Activated naive CD4-positive, alpha-beta T cell (primary cell): Measurements from ENCODE around the gene XRCC5.
A peak's percentile ranks its signal among the peaks of the same experiment; 100 is the strongest.
"Not testable (repeated sequence)": the region's sequence is repeated elsewhere in the genome, so short reads cannot be mapped to it uniquely, and the experiment has no call there.

Experiments
- DNase-seq, 4 experiments: peaks; one replicate each; lab custom pipeline; 2025; lab: John Stamatoyannopoulos, UW

Gene XRCC5

DNA sequence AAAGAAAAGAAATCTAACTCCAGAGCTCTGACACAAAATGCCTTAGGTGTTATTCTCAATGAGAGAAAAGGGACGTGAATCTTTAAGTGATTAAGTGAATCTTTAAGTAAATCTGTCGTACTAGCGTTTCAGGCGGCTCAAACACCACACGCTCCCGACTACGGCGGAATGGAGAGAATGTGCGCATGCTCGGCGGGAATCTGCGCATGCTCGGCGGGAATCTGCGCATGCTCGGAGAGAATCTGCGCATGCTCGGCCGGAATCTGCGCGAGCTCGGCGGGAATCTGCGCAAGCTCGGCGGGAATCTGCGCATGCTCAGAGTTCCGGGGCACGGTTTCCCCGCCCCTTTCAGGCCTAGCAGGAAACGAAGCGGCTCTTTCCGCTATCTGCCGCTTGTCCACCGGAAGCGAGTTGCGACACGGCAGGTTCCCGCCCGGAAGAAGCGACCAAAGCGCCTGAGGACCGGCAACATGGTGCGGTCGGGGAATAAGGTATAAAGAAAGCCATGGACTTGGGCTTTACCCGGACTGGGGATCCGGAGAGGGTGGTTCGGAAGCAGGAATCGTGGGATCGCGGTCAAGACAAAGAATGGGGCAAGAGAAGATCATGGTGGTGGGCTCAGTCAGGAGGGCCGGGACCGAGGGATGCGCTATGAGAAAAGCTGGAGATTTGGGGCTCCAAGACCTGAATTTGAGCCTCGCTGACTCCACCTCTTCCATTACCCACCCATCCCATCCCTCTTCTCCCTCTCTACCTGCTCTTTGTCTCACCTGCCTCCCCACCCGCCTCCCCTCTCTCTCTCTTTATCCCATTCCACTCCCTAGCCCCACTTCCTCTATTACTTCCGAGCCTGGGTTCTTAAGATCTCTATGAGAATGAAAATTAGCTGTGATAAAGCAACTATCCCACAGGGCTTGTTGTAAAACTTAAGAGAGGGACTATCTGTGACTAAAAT is at the start of gene XRCC5:
Gene XRCC5 (plus strand): TSS at position 382 of the 955 bp plus-strand sequence. CDS start 89 bp downstream, at position 471.
- DNase-seq, result peak; percentile 95 to 99 (median 99)

DNA sequence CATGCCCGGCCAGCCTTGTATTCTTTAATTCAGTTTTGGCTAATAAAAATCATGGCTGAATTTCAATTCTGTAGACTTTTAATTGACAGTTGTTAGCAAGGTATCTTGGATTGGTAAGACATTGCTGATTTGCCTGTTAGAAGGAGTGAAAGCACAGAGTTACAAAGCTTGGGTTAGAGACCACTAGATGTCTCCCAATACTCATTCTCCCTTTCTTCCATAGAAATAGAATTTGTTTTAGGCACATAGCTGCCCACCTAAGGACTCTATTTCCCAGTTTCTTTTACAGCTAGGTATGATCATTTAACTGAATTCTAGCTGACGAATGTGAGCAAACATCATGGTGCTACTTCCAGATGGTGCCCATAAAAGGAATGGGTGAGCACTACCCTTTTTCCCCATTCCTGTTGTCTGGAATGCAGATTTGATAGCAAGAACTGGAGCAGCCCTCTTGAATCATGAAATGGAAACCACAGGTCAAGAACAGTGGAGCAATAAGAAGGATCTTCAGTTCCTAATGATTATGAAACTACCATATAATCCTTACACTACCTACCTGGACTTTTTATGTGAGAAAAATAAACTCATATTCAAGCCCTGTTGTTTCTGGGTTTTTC is 45.0 kb upstream of the XRCC5 start:
- no peak for DNase-seq

DNA sequence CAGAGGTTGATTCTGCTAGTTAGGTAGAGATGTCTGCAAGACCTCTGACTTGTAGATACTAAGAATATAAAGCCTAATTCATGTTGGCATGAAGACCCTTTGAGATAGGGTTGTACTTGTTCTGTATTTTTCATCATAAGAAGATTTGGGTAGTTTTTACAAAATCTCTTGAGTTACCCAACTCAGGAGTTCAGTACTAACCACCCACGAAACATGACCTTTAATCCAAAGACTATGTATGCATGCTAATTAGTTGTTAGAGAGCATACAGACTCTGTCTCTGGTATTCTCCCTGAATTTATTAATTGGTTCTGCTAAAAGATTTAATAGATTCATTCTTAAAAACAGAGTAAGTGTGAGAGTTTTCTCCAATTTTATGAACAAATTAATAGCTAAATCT is 44.5 kb upstream of the XRCC5 start:
- no peak for DNase-seq

DNA sequence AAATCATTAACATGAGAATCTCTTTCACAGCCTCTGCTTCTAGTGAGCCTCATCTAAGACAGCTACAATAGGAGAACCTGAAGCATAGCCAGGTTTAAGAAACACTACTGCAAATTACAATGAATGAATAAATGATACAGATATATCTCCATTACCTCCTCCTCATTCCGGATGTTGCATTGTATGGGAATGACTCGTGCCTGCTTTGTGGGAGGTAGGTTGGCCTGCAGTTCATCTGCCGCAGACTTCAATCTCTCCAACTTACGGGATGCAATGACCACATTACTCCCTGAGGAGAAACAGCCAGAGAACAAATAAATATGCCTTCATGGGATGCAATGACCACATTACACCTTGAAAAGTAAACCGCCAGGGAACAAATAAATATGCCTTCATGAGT is 42.9 kb upstream of the XRCC5 start:
- no peak for DNase-seq

DNA sequence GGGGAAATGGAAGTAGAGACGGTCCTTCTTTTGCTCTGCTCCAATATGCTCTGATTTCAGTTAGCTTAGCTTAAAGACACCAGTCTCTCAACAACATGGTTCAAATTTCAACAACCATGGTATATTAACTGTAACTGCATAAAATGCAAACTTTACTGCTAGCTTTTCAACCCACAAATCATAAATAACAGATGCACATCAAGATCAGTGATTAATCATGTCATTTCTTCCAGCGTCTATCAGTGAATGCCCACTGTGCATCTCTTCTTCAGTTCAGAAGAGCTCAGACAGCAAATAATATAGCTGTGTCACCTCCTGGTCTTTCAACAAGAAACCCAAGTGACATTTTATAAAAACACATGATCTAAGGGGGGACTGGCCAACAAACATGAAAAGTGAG is 40.1 kb upstream of the XRCC5 start:
- no peak for DNase-seq

DNA sequence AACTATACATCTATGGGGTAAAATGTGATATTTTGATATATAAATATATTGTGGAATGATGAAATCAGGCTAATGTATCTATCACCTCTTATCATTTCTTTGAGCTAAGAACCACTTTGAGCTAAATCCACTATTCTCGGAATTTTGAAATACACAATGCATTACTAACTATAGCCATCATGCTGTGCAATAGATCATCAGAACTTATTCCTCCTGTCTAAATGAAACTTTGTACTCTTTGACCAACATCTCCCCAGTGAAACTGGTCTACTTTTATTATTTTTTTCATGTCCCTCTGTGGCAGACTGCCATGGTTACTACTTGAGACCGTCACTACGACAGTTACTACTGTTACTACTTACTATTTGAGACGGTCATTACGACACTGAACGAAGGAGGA is 39.0 kb upstream of the XRCC5 start:
- DNase-seq, result no peak

DNA sequence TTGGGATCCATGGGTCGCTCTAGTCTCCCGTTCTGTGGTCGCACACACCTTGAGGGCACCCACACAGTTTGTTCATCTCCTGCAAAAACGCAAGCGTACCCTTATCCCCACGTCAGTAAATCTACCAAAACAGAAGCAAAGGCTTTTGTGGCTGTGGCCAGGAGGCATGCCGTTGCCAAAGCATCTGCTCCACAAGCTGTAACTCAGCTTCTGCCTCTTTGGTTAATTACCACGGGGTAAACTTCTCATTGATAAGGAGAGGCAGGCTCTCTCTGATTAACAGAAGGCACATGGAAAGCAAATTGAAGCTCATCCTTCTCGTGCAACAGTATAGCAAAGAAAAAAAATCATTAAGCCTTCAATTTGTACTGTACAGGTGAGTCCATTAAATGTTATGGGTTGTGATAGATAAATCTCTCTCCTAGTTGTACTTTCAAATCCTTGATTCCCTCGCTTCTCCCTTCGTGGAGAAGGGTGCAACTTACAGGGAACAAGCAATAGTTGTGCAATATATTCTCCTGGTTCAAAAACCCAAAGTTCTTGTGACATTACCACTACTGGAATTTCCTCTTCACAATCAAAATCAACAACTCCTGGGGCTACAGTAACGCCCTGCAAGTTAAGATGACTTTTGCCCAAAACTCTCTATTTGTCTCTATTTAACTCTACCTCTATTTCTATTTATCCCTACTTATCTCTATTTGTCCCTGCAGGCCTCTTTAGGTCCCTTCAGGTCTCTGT is 37.9 kb upstream of the XRCC5 start:
- DNase-seq, result no peak

DNA sequence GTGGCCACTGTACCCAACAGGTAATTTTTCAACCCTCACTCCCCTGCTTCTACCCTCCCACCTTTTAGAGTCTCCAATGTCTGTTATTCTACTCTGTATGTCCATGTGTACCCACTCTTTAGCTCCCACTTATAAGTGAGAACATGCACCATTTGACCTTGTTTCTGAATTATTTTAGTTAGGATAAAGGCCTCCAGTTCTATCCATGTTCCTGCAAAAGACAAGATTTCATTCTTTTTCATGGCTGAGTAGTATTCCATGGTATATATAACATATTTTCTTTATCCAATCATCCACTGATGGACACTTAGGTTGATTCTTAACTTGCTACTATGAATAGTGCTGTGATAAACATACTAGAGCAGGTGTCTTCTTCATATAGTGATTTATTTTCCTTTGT is 36.7 kb upstream of the XRCC5 start:
- no peak for DNase-seq

DNA sequence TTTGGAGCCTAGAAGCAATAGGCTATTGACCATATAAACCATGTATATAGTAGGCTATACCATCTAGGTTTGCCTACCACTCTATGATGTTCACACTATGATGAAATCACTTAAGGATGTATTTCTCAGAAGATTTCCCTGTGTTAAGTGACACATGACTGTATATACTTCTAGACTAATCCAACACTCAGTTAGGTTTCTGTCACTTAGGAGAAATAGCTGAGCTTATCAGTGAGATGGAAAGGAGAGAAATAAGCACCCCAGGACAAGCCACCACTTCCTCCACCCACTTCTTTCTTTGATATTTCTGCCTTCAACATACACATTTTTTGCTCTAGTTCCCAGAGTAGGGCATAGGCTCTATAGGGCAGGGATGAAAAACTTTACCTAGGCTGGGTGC is 35.4 kb upstream of the XRCC5 start:
- no peak for DNase-seq

DNA sequence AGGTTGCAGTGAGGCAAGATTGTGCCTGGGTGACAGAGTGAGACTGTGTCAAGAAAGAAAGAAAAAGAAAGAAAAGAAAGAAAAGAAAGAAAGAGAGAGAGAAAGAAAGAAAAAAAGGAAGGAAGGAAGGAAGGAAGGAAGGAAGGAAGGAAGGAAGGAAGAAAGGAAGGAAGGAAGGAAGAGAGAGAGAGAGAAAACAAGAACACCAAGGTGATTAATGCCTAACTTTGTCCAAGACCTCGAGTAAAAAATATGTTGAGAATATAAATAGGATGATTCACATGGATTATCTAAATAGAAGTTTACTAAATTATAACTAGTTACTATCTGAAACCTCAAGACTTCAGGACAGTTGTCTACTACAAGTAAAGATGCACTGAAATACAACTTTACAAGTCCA is 34.8 kb upstream of the XRCC5 start:
- no peak for DNase-seq

DNA sequence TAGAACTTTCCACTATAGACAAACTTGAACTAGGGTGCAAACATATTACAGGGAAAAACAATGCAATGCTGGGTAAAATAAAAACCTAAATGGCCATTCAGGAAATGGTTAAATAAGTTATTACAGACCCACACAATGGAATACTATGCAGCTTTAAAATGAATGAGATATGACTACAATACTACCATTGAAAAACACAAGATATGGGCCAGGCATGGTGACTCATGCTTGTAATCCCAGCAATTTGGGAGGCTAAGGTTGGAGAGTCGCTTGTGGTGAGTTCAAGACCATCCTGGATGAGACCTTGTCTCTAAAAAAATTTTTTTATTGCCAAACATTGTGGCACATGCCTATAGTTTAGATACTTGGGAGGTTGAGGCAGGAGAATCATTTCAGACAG is 34.4 kb upstream of the XRCC5 start:
- DNase-seq, result no peak

DNA sequence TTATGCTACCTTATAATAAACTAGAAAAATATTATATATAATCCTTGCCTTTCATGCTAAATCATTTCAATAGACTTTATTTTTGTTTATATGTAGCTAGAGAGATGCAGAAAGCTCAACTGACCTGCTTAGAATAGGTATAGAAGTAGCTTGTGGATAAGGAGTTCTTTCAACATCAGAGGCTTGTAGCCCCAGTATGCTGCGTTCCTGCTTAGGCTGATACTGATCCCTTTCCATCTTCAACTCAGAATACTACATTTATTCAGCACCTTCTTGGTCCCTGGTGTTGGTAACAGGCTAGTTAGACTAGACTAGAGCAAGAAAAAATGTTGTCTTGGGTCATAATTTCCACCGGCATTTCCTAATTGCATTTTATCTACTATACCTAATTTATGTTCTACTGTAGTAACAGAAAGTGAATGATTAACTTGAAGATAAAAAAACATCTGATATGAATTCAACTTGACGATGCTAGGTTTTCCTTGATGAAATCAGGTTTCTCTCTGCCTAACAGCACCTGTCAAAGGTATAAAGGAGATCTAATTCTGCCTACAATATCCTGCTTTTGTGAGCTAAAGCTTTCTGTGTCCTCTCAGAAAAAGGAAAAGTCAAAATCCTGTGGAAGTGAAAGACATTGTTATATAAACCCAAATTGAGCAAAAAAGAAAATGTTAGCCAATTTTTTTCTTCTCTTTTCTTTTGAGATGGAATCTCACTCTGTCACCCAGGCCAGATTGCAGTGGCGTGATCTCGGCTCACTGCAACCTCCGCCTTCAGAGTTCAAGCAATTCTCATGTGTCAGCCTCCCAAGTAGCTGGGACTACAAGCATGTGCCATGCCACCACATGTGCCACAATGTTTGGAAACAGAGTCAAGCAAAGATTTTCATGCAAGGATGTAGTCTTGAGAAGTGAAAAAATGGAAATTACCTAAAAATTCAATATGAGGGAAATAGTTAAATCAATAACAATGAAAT is 33.4 kb upstream of the XRCC5 start:
- DNase-seq, result no peak

DNA sequence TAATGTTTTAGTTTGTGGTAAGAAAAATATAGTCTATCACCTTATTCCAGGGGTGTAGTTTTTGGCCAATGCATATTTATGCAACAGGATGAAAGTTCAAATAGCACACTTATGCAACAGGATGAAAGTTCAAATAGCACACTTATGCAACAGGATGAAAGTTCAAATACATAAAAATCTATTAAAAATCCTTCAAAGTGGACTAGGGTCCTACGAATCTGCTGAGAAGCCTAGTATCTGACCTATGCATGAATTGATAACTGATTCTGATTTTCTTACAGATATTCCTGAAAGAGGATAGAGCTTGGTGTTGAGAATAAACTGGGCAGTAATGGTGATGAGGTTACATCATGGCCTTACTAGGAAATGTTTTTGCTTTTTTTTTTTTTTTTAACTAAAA is 30.4 kb upstream of the XRCC5 start:
- no peak for DNase-seq

DNA sequence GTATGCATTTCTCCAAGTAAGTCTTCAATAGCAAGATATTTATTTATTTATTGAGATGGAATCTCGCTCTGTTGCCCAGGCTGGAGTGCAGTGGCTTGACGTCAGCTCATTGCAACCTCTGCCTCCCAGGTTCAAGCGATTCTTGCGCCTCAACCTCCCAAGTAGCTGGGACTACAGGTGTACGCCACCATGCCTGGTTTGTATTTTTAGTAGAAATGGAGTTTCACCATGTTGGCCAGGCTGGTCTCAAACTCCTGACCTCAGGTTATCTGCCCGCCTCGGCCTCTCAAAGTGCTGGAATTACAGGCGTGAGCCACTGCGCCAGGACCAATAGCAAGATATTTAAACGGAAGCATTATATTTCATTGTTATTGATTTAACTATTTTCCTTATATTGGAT is 29.1 kb upstream of the XRCC5 start:
- DNase-seq, result not testable (repeated sequence)

DNA sequence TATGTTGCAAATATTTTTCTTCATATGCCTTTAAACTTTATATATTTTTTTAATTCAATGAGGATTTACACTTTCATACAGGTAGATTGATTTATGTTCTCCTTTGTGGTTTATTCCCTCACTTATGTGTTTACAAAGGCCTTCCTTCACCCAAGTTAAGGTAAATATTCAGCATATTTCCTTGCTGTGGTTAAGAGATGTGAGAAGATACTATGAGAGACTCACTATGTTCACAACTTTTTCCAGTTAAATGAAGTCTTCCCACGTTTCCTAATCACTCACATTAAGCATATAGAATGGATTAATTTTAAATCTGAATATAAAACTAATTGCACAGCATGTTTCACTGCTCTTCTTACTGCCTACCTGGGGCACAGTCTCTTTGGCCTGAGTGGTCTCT is 28.1 kb upstream of the XRCC5 start:
- no peak for DNase-seq

DNA sequence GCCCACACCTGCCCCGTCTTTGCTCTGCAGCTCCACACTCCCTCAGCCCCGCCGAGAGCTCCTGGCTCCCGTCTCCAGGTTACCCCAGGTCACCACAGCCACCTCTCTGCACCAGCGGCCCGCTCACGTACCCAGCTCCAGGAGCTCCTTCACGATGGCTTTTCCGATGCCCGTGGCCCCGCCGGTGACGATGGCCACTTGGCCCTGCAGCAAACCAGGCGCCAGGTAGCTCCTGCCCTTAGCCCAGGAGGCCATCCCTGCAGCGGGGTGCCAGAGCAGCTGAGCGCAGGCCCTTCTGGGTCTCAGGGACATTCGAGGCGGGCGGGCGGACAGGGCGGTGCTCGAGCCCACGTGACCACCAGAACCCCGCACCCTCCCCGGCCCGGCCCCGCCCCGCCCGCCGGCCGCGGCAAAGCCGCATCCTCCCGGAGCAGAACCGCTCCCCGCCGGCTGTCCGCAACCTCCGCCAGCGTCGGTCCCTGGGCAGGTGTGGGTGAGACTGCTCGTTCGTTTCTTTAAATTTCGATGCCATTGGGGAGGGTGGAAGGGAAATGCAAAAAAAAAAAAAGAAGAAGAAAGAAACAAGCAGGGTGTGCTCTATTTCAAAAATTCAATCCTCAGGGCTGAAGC is 27.5 kb upstream of the XRCC5 start, which contains the start of the genes PECR and TMEM169:
Gene PECR (minus strand): TSS at position 323 of the 630 bp plus-strand sequence. CDS start 68 bp downstream, at position 255.
Gene TMEM169 (plus strand): TSS at position 433 of the 630 bp plus-strand sequence. CDS start 14,045 bp downstream, outside the sequence.
- peak; percentile 27 to 67 (median 39) for DNase-seq

DNA sequence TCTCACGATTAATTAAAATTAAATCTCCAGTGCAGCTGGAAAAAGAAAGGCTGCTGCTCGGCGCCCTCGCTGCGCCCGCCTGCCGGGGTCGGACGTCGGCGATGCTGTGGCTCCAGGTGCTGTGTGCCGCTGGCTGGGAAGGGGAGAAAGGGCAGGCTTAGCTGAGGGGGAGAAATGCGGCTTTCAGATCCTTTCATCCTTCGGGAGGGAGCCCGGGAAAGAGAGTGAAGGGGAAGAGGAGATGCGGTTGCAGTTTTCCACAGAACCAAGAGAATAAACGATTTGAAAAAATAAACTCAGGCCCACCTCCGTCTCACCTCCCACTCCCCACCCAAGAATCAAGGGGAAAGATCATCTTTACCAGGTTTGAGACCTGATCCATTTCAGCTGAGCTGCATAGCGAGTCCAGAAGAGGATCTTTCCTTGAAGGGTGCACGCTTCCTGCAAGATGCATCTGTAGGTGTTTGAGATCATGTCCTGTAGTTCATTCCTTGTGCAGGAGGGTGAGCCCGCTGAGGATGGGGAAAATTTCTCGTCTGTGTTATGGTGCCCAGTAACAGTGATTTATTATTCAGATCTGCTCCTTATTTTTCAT is 26.9 kb upstream of the XRCC5 start:
- no peak for DNase-seq

DNA sequence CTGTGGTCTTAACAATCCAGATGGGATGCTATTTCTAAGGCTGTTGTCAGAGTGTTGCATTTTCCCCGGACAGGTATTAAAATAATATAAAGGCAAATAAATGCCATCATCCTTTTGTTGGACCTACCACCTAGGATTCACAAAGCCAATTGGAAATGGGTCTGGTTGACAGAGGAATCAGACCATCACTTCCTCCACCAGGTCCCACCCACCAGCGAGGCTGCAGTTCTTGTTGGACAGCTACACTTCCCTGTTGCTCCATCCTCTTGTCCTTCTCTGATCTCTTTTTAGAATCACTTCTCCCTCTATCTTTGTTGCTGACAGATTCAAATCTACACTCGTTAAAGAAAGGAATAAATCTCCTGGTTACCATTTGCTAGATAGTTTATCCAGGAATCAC is 26.3 kb upstream of the XRCC5 start:
- no peak for DNase-seq

DNA sequence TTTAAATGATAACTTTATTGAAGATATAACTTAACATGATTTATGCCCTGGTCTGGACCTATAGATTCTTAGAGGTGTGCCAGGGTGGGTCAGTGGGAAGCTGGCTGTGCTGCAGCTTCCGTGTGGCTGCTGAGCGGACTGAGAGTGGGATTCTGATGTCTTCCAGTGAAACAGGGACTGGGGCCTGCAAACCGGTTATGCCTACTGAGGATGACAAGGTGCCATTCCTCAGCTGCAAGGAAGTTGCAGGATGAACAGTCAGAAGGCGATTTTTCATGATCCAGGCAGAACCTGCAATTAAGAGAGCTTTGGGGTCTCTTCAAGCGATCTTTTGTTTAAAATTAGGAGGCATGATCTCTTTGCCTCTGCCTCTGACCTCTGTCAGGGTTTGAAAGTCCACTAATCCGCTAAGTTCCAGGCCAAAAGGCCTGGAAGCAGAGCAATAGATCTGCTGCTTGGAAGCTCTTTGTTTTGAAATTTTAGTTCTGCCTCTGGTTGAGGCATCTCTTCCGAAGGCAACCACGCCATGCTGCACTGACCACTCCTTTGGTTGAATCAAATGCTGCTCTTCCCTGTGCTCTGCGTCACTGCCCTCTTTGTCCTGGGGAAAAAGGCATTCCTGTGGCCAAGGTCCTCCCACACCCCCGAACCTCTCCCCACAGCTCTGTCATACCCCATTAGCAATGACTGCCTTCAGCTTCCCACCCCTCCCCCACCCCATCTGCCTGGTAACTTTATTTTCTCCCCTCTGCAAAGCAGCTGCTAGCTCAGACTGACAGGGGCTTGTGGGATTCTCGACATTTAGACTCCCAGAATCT is 25.5 kb upstream of the XRCC5 start:
- DNase-seq, result no peak
